Skeletal muscle cell (primary cell): ENCODE data around the gene ACOXL.

Experiments used
- DNase-seq: peaks from one replicate; pipeline ENCODE4 v3.0.0-alpha.2; 2010; ENCODE audit warnings: low read depth
- H3K4me3 ChIP-seq: 2 replicates; pipeline ENCODE4 v1.5.1; 2011; ENCODE audit warnings: low read depth, mild to moderate bottlenecking, control low read depth, low read length, moderate library complexity

ACOXL gene

DNA sequence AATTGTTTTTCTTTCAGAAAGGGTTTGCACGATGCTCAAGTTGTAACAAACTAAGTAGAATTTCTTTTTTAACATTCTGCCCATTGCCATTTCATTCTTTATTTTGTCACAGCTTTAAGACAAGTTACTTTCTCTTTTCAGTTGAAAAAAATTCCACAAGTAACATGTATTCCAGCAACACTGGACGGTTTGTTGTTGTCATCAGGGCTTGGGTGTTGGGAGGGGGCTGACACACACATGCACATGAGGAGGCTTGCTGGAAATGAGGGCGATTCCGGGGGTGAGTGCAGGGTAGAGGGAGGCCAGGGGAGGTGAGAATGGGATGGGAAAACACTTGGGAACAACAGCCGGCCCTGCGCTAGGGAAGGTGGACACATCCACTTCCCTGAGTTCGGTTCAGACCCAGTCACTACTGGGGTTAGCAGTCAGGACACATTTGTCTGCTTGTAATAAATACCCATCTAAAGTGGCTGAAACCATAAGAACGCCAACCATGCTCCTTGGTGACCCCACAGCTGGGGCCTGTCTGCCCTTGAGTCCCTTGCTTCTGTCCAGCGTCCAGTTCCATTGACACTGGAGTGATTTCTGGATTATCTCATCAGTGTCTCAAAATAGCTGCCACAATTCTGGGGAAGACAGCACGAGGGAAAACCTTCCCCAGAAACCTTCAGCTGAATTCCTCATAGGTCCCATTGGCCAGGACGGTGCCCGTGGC lies 246.5 kb downstream of the ACOXL start:
- DNase-seq, result no peak
- no peak overlapping the region for H3K4me3 ChIP-seq

GRCh38 chr2:110979471-110980338 lies 247.3 kb downstream of the ACOXL start:
- H3K4me3 ChIP-seq, result no peak overlapping the region
- DNase-seq, result no peak

DNA sequence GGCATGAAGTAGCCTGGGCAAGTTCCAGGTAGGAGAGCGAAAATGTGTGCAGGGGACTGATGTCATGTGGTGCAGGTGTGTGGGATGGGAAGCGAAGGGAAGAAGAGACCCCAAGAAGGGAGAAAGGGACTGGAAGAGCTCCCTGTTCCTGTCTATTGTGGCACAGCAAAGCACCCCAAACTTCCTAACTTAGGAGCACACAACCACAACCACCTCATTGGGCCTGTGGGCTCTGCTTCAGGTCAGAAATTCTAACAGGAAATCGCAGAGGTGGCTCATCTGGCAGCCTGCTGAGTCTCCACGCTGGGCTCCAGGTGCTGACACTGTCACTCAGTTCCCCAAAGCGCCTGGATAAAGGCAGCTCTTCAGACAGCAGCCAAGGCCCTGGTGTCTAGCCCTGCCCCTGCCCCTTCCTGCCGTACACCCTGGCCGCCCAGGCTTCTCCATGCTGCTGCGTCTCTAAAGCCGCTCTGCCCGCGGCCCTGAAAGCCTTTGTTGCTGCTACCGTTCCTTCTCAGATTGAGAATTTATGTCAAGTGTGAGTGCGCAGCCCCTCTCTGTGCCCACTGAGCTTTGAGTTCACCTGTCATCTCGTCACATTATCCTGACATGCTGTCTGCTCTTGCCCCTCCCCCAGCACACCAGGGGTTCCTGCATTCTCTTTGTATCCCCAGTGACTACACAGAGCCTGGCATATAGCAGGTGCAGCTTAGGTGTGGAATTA lies 248.1 kb downstream of the ACOXL start:
- DNase-seq, result no peak
- no peak overlapping the region for H3K4me3 ChIP-seq

DNA sequence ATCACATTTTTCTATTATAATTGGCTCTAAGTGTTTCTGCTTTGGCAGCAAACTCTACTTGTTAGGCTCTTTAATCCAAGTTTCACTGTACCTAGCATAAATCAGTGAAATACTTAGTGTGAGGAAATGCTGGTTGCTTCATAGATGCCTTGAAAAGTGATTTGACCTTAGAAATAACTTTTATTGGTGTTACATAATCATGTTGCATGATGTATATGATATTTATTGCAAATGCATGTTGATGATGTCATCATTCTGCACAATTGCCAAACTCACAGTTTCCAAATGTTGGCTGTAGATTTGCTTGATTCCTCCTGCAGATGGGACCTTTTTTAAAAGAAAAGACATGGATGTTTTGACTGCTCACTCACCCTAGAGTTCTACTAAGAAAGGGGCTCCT lies 250.8 kb downstream of the ACOXL start:
- no peak overlapping the region for H3K4me3 ChIP-seq
- DNase-seq, result no peak

- H3K4me3 ChIP-seq, result no peak overlapping the region
- DNase-seq, result no peak
Measured at GRCh38 chr2:110984694-110985490, 252.5 kb downstream of the ACOXL start.

- DNase-seq, result no peak
- H3K4me3 ChIP-seq, result no peak overlapping the region
Measured at GRCh38 chr2:110990440-110990839, 258.1 kb downstream of the ACOXL start.

DNA sequence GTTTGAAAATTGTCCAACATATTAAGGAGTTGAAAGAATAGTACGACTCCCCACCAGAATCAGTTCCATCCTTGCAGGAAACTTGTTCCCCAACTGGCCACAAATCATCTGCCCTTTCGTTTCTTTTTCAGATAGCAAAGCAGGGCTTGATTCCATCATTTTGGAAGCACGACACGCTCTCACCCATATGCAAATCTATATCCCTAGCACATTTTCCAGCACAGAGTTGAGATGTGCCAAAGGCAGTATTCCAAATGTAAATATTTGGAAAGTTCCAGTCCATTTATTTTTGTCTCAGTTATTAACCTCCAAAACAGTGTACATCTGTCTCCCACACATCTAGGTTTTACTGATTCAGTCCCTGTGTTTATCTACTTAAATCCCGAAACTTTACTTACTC lies 259.5 kb downstream of the ACOXL start:
- H3K4me3 ChIP-seq, result no peak overlapping the region
- no peak for DNase-seq

DNA sequence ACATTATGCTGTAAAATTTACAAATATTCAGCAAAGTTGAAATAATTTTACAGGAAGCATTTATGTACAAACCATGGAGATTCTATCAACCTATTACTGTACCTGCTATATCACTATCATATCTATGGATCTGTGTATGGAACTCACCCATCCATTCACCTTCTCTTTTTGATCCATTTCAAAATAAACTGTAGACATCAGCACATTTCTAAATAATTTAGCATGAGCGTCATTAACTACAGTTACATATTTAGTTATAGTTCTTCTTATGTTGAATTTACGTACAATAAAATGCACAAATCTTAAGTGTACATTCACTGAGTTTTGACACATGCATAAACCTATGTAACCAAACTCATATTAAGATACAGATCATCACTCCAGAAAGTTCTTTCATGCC lies 260.5 kb downstream of the ACOXL start:
- DNase-seq, result no peak
- no peak overlapping the region for H3K4me3 ChIP-seq

DNA sequence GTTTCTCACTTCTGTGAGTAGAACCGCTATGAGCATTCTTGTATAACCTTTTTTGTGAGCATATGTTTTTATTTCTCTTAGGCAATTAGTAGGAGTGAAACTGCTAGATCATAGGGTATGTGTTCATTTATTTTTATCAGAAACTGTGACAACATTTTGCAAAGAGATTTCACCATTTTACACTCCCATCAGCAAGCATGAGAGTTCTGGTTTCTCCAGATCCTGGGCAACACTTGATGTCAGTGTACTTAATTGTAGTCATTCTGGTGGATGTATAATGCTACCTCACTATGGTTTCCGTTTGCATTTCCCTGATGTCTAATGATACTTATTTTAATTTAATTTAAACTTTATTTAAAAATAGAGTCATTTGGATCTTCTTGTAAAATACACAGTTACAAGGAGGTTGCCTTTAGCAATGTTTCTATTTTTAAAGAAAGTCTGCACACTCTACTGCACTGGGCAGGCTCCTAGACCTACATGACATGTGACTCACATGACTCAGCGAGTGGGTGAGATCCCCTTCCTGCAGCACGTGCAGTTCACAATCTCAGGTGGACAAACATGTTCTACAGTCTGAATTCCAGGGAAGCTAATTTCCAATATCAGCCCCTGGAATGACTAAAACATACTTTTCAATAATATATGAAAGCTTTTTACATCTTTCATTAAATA lies 261.3 kb downstream of the ACOXL start:
- H3K4me3 ChIP-seq, result no peak overlapping the region
- DNase-seq, result no peak

DNA sequence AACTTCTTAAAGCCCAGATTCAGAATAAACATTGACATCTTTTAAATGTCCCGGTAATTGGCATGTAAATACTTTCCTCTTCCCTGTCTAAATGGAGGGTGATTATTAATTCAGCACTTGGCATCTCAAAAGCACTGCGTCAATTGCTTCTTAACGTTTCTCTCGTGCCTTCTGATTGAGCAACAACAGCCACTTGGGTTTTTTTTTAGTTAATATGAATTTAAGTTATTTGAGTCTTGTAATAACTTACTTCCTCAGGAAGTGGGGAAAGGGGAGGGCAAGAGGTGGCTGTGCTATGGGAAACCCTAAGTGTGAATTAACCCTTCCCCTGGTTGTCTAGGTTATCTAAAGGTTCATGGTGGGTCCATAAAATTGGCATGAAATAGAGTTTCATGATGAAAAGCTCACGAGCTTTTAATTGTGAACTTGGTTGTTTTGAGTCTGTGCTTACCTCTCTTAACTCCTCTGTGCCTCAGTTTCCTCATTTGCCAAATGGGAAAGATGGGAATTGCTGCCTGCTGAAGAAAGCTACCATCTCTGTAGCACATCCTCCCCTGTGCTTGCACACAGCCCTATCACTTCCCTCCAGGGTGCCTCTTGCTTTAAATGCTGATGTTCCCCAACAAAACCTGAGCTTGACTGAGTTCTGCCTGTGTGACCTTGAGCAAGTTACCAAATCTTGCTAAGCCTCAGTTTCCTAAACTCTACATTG lies 262.0 kb downstream of the ACOXL start:
- H3K4me3 ChIP-seq, result no peak overlapping the region
- DNase-seq, result no peak

GRCh38 chr2:110995911-110996310 lies 263.5 kb downstream of the ACOXL start:
- no peak for DNase-seq
- H3K4me3 ChIP-seq, result no peak overlapping the region

DNA sequence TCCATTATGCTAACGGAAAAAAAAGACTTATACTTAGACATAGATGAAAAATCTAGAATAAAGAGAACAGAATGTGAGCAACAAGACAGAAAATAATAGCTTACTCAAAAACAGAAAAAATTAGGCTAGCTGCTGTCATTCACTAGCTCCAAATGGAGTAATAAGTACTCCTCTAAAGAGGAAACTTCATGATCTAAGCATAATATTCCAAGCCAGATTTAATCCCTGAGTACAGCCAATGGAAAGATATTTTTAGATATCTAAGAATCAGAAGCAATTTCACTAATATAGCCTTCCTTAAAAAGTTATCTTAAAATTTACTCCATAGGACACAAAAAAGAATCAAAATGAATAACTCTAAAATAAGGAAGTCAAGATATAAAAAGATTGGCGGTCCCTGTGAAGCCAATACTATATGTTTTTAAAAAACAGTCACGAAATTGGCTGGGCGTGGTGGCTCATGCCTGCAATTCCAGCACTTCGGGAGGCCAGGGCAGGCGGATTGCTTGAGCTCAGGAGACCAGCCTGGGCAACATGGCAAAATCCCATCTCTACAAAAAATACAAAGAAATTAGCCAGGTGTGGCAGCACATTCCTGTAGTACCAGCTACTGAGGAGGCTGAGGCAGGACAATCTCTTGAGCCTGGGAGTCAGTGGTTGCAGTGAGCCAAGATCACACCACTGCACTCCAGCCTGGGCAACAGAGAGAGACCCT lies 265.1 kb downstream of the ACOXL start:
- DNase-seq, result no peak

GRCh38 chr2:110998311-110998710 lies 265.9 kb downstream of the ACOXL start:
- DNase-seq, result no peak
- no peak overlapping the region for H3K4me3 ChIP-seq

More for the DNA sequence above, 265.1 kb downstream of the ACOXL start:
- H3K4me3 ChIP-seq, result no peak overlapping the region

GRCh38 chr2:110999626-111000025 lies 267.3 kb downstream of the ACOXL start:
- DNase-seq, result no peak
- H3K4me3 ChIP-seq, result no peak overlapping the region

- H3K4me3 ChIP-seq, result no peak overlapping the region
- no peak for DNase-seq
Measured at GRCh38 chr2:111005307-111005706, 272.9 kb downstream of the ACOXL start.

- H3K4me3 ChIP-seq, result no peak overlapping the region
- DNase-seq, result no peak
Measured at GRCh38 chr2:111005821-111006220, 273.4 kb downstream of the ACOXL start.

DNA sequence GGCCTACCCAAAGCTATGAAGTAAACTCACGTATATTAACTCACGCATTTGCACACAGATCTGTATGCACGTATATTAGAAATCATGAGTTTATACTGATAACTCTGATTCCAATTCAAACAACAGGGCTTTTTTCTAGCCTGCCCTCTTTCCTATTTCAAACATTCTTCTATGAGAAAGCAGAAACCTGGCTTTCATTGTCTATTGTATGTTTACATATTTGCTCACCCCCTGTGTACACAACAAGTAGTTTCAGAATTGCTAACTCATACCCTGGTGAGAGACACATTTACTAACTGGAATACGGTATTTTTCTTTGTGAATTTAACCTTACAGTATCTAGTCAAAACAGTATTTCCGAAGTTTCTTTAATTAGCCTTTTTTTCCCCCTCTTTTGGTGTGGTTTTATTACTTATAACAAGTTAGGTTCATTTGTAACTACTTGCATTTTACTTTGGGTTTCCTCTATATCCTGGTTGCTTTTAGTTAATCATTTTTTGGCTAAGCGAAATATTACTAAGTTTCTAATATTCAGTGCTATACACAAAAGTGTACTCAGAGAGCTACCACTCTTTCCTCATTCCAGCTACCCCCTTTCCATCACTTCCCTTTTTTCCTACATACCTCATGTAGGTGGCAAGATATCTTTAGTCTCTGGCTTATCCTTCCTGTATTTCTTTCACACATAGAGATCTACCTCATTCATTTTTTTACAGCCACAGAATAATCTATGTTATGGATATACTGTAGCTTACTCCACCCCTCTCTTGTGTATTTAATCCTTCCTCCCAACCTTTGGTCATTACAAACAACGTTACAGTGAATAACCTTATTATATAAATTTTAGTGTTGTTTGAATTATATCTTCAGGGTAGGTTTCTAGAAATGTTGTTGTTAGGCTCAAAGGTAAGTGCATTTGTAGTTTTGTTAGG lies 275.6 kb downstream of the ACOXL start:
- no peak for DNase-seq
- no peak overlapping the region for H3K4me3 ChIP-seq
